Dendritic cell treated with granulocyte-macrophage colony-stimulating factor and Interleukin-4, amounts not matched to agents 40 ng/mL and 50 ng/mL, for 4 days (primary cell): ENCODE results near the gene LMO7.

Experiments used
- H3K27ac Mint-ChIP-seq: one replicate; pipeline ENCODE4 v1.8.0; 2022; ENCODE audit warnings: mild to moderate bottlenecking, mixed read lengths
- H3K27me3 Mint-ChIP-seq: one replicate; pipeline ENCODE4 v1.8.0; 2022; ENCODE audit warnings: mild to moderate bottlenecking, mixed read lengths
- H3K36me3 Mint-ChIP-seq: one replicate; pipeline ENCODE4 v1.8.0; 2022; ENCODE audit warnings: low read depth, mixed read lengths
- H3K4me1 Mint-ChIP-seq: one replicate; pipeline ENCODE4 v1.8.0; 2022; ENCODE audit warnings: low read depth, mixed read lengths
- H3K4me3 Mint-ChIP-seq: one replicate; pipeline ENCODE4 v1.8.0; 2022; ENCODE audit warnings: mild to moderate bottlenecking, moderate library complexity, mixed read lengths
- H3K9me3 Mint-ChIP-seq: one replicate; pipeline ENCODE4 v1.8.0; 2022; ENCODE audit warnings: mixed read lengths
- intact Hi-C: fragments of 100-400 bp; cut with micrococcal nuclease; formaldehyde crosslinking; loops from one replicate; pipeline ENCODE4 v1.15.0; 2022

The LMO7 gene

DNA sequence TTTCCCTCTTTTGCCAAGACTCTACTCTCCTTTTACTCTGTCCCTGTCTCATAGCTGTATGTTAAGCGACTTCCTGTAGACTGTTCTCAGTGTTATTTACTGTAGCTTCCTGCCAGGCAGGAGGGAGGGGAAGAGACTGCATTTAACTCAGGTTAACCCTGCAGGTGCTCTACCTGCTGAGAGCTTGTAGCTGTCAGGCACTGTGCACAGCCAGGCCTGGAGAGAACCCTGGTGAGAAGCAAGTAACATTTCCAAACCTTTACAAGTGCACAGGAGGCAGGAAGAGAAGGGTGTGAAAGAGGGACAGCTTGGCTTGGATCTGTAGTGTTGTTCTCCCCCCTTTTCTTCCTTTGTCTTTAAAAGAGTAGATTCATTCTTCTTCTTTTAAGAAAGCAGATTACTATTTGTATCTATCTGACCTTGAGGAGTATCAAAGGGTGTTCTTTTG lies 167.1 kb downstream of the LMO7 start:
- intact Hi-C loops = no loop called here
- H3K36me3 Mint-ChIP-seq = no peaks in the 10 kb centered on the region
- H3K9me3 Mint-ChIP-seq = no peaks in the 10 kb centered on the region
- H3K27me3 Mint-ChIP-seq = no peaks in the 10 kb centered on the region
- H3K4me1 Mint-ChIP-seq = no peaks in the 10 kb centered on the region
- no peak overlapping the region for H3K27ac Mint-ChIP-seq
- no peak overlapping the region for H3K4me3 Mint-ChIP-seq

GRCh38 chr13:75804054-75804453 lies 167.9 kb downstream of the LMO7 start:
- Mint-ChIP-seq H3K9me3 (no peaks in the 10 kb centered on the region), H3K4me1 (no peaks in the 10 kb centered on the region), H3K4me3 (no peak overlapping the region), H3K36me3 (no peaks in the 10 kb centered on the region), H3K27me3 (no peaks in the 10 kb centered on the region), H3K27ac (no peak overlapping the region)
- intact Hi-C loops = no loop called here

DNA sequence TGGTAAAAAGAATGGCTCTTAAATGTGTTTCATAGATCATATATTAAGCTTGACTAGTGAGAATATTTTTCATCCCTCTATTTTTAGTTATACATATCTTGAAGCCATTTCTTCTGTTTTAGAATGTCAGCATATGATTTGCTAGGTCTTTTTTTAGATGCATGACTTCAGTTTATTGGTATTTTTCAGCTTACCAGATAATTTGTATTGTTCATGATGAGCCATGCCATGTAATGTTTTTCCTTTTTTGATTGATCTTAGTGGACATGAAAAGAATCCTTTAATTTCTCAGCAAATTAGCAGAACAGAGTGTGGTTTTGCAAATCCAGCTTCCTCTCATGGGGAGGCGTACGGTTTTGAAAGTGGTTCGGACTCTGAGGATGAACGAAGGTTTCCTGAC lies 168.5 kb downstream of the LMO7 start:
- H3K4me1 Mint-ChIP-seq = no peaks in the 10 kb centered on the region
- no peak overlapping the region for H3K27ac Mint-ChIP-seq
- H3K36me3 Mint-ChIP-seq = no peaks in the 10 kb centered on the region
- H3K4me3 Mint-ChIP-seq = no peak overlapping the region
- H3K27me3 Mint-ChIP-seq = no peaks in the 10 kb centered on the region
- intact Hi-C loops = no loop called here
- H3K9me3 Mint-ChIP-seq = no peaks in the 10 kb centered on the region

DNA sequence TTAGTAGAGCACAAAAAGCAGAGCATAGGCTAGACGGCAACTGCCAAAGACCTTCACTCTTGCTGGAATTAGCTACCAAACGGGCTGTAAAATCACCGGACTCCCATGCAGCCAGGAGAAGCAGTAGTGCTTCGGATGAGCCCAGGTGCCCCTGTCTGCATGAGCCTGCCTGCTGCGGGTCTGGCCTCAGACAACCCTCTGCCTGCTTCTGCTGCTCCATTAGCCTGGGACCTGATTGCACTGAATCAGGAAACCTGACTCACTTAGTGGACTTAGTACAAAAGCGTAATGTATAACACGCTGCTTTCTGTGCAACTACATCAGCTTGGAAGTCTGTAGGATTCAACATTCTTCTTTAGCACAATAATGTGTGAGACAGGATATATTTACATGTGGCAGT lies 170.0 kb downstream of the LMO7 start:
- no peaks in the 10 kb centered on the region for H3K27me3 Mint-ChIP-seq
- H3K9me3 Mint-ChIP-seq = no peaks in the 10 kb centered on the region
- intact Hi-C loops = no loop called here
- H3K36me3 Mint-ChIP-seq = no peaks in the 10 kb centered on the region
- H3K27ac Mint-ChIP-seq = no peak overlapping the region
- H3K4me1 Mint-ChIP-seq = no peaks in the 10 kb centered on the region
- no peak overlapping the region for H3K4me3 Mint-ChIP-seq

- H3K36me3 Mint-ChIP-seq = no peaks in the 10 kb centered on the region
- no peak overlapping the region for H3K27ac Mint-ChIP-seq
Measured at GRCh38 chr13:75811361-75811760, 175.2 kb downstream of the LMO7 start.

DNA sequence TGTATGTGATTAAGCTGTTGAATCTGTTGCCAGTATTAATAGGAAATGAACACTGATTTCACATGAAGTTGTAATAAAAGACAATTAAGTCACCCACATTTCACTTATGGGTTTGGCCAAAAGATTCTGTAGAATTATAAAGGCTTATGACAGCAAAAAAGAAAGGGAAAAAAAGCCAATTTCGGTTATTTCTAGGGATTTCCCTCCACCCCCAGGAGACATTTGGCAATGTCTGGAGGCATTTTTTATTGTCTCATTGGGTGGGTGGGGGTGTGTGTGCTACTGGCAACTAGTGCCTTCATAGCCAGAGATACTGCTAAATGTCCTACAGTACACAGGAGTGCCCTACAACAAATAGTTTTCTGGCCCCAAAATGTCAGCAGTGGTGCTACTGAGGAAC lies 175.7 kb downstream of the LMO7 start:
- Mint-ChIP-seq H3K27me3 (no peaks in the 10 kb centered on the region), H3K4me1 (no peaks in the 10 kb centered on the region), H3K4me3 (no peak overlapping the region), H3K27ac (no peak overlapping the region), H3K9me3 (no peaks in the 10 kb centered on the region), H3K36me3 (no peaks in the 10 kb centered on the region)
- intact Hi-C loops = no loop called here

More at GRCh38 chr13:75811361-75811760, 175.2 kb downstream of the LMO7 start:
- no peaks in the 10 kb centered on the region for H3K4me1 Mint-ChIP-seq
- H3K27me3 Mint-ChIP-seq = no peaks in the 10 kb centered on the region
- H3K4me3 Mint-ChIP-seq = no peak overlapping the region
- intact Hi-C loops = no loop called here
- no peaks in the 10 kb centered on the region for H3K9me3 Mint-ChIP-seq

GRCh38 chr13:75812751-75813181 lies 176.6 kb downstream of the LMO7 start:
- intact Hi-C loops = no loop called here
- Mint-ChIP-seq H3K36me3 (no peaks in the 10 kb centered on the region), H3K27ac (no peak overlapping the region), H3K9me3 (no peaks in the 10 kb centered on the region), H3K27me3 (no peaks in the 10 kb centered on the region), H3K4me3 (no peak overlapping the region), H3K4me1 (no peaks in the 10 kb centered on the region)

DNA sequence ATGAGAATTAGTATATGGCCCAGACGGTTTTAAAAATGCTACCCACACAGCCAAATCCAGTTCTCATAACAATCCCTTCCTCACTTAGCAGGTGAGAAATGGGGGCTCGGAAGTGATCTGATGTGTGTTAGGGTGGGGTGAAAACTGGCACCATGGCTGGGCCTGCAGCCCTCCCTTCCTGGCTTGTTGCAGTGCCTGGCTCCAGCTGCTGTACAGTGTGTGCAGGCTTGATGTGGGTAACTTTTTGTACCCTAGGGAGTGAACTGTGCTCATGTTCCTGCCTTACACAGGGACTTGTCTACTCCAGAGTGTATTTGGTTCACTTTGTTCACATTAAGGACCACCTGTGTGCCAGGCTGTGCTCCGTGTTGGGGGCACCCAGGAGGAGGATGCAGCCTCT lies 177.2 kb downstream of the LMO7 start:
- no peak overlapping the region for H3K4me3 Mint-ChIP-seq
- H3K36me3 Mint-ChIP-seq = no peaks in the 10 kb centered on the region
- H3K9me3 Mint-ChIP-seq = no peaks in the 10 kb centered on the region
- H3K4me1 Mint-ChIP-seq = no peaks in the 10 kb centered on the region
- H3K27ac Mint-ChIP-seq = no peak overlapping the region
- H3K27me3 Mint-ChIP-seq = no peaks in the 10 kb centered on the region
- intact Hi-C loops = no loop called here

- Mint-ChIP-seq H3K27ac (no peak overlapping the region), H3K27me3 (no peaks in the 10 kb centered on the region), H3K4me1 (no peaks in the 10 kb centered on the region), H3K9me3 (no peaks in the 10 kb centered on the region), H3K4me3 (no peak overlapping the region), H3K36me3 (no peaks in the 10 kb centered on the region)
- intact Hi-C loops = no loop called here
Measured at GRCh38 chr13:75818179-75818967, 182.2 kb downstream of the LMO7 start.

DNA sequence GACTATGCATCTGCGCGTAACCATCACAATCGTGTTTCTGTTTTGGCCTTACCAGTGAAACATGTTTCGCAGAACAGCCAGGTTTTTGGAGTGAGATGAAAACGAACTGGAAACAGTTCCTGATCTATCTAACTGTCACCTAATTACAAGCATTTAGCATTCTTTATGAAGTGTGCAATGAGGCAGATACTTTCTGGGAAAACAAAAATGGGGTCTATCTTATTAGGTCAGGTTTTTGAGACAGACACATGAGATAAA lies 182.8 kb downstream of the LMO7 start:
- intact Hi-C loops = no loop called here

GRCh38 chr13:75825161-75825560 lies 189.0 kb downstream of the LMO7 start:
- Mint-ChIP-seq H3K4me1 (peaks cover 10% of the 10 kb centered on the region), H3K27me3 (no peaks in the 10 kb centered on the region), H3K9me3 (no peaks in the 10 kb centered on the region), H3K4me3 (no peak overlapping the region), H3K27ac (no peak overlapping the region), H3K36me3 (no peaks in the 10 kb centered on the region)
- intact Hi-C loops = no loop called here

More for the DNA sequence above, 182.8 kb downstream of the LMO7 start:
- H3K27me3 Mint-ChIP-seq = no peaks in the 10 kb centered on the region
- H3K27ac Mint-ChIP-seq = no peak overlapping the region
- no peaks in the 10 kb centered on the region for H3K4me1 Mint-ChIP-seq
- no peaks in the 10 kb centered on the region for H3K36me3 Mint-ChIP-seq
- no peaks in the 10 kb centered on the region for H3K9me3 Mint-ChIP-seq
- H3K4me3 Mint-ChIP-seq = no peak overlapping the region

DNA sequence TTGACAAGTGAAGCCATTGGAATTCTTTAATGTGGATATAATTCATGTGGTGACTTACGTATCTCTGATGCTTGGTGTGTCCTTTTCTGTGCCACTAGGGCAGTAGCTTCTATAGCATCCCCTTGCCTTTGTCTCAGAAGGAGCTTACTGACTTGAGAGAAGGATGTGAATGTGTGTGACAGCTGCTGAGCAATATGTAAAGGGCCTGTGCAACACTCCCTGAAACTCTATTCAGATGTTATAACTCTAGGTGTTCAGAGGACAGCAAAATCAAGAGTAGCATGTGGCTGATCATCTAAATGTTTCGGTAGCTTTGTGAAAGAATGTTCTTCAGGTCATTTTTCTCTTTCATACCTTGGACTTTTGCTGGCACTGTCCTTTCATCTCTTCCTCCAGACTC lies 189.5 kb downstream of the LMO7 start:
- H3K27ac Mint-ChIP-seq = no peak overlapping the region
- H3K36me3 Mint-ChIP-seq = no peaks in the 10 kb centered on the region
- no peaks in the 10 kb centered on the region for H3K27me3 Mint-ChIP-seq
- H3K4me3 Mint-ChIP-seq = no peak overlapping the region
- no peaks in the 10 kb centered on the region for H3K9me3 Mint-ChIP-seq
- intact Hi-C loops = no loop called here
- peaks cover 10% of the 10 kb centered on the region for H3K4me1 Mint-ChIP-seq

- intact Hi-C loops = no loop called here
- Mint-ChIP-seq H3K9me3 (no peaks in the 10 kb centered on the region), H3K36me3 (no peaks in the 10 kb centered on the region), H3K27me3 (no peaks in the 10 kb centered on the region), H3K4me1 (peaks cover 10% of the 10 kb centered on the region), H3K27ac (no peak overlapping the region), H3K4me3 (no peak overlapping the region)
Measured at GRCh38 chr13:75826391-75826790, 190.3 kb downstream of the LMO7 start.

DNA sequence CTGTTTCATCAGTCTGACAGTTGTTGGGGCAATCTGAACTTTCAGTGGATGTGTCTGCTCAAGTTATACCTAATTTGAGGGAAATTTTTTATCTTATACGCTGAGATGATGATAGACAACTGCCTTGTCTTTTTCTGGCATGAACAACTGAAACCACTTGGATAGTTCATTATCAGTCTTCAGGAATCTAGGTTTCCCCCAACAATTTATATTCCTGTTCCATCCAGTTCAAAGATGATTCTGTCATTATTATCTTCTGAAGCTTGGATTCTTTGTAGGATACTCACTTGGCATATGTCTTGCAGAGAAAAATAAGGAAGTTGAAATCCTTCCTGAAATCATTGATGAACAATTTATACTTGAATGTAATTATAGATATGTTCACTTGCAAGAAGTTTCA lies 193.7 kb downstream of the LMO7 start:
- Mint-ChIP-seq H3K4me1 (peaks cover 10% of the 10 kb centered on the region), H3K9me3 (no peaks in the 10 kb centered on the region), H3K27ac (no peak overlapping the region), H3K36me3 (no peaks in the 10 kb centered on the region), H3K27me3 (no peaks in the 10 kb centered on the region), H3K4me3 (no peak overlapping the region)
- intact Hi-C loops = no loop called here

- intact Hi-C loops = no loop called here
- H3K27ac Mint-ChIP-seq = no peak overlapping the region
- H3K4me1 Mint-ChIP-seq = peaks cover 10% of the 10 kb centered on the region
- no peaks in the 10 kb centered on the region for H3K36me3 Mint-ChIP-seq
- H3K27me3 Mint-ChIP-seq = no peaks in the 10 kb centered on the region
- H3K4me3 Mint-ChIP-seq = no peak overlapping the region
- H3K9me3 Mint-ChIP-seq = no peaks in the 10 kb centered on the region
Measured at GRCh38 chr13:75830842-75831241, 194.7 kb downstream of the LMO7 start.
